SK-N-MC (cell line): ENCODE measurements around the gene EXOC3.

Experiments
- EZH2 ChIP-seq: fragments of 200-600 bp; sonication (generic); IDR thresholded peaks from one replicate; pipeline ENCODE4 v1.6.1; 2017; ENCODE audit warnings: antibody characterized with exemption
- POLR2AphosphoS5 ChIP-seq: IDR thresholded peaks from 2 replicates; pipeline ENCODE4 v1.6.1; 2012; ENCODE audit warnings: mild to moderate bottlenecking, low read depth, low read length, borderline replicate concordance

DNA sequence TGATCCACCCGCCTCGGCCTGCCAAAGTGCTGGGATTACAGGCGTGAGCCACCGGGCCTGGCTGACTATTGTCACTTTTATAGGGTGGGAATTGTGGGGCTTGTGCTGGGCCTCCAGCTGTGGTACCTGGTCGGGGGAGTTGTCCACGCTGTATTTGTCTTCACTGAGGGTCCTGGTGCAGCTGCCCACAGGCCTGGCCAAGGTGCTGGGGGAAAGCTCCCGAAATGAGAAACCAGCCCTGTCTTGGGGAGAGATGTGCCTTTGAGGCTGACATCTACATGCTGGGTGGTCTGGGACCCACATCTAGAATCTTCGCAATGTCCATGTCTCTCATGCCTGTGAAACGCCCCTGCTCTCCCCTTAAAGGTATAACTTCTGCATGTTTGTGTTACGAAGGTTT lies 2.6 kb downstream of the EXOC3 start:
- TF ChIP-seq EZH2 = no peak
- no peak for TF ChIP-seq POLR2AphosphoS5
